HG03108 (cell line): ENCODE results near the gene GOLGA8J.
"Not testable (repeated sequence)": the region's sequence is repeated elsewhere in the genome, so short reads cannot be mapped to it uniquely, and the experiment has no call there.

ENCODE experiments used
- ATAC-seq: cut with Tn5 transposase; IDR thresholded peaks from one replicate; pipeline ENCODE4 v1.9.1; 2021; ENCODE audit warnings: moderate library complexity; ENCODE audit not compliant: unreplicated experiment

The GOLGA8J gene

GRCh38 chr15:30082655-30083054 is at the start of gene GOLGA8J:
TSS of gene GOLGA8J (plus strand) at chr15:30082955. CDS start at chr15:30083053, 98 bp downstream.
- not testable (repeated sequence) for ATAC-seq

- ATAC-seq = no peak
These were observed 49.5 kb upstream of the GOLGA8J start for GRCh38 chr15:30033211-30033610.

GRCh38 chr15:30033763-30034162 is 49.0 kb upstream of the GOLGA8J start:
- no peak for ATAC-seq

GRCh38 chr15:30036036-30036703 is 46.6 kb upstream of the GOLGA8J start:
- ATAC-seq = no peak

GRCh38 chr15:30038667-30039523 is 43.9 kb upstream of the GOLGA8J start:
- no peak for ATAC-seq

GRCh38 chr15:30041868-30042267 is 40.9 kb upstream of the GOLGA8J start:
- no peak for ATAC-seq

- ATAC-seq = no peak
These were observed 40.2 kb upstream of the GOLGA8J start for GRCh38 chr15:30042556-30042955.

GRCh38 chr15:30043211-30043655 is 39.5 kb upstream of the GOLGA8J start:
- no peak for ATAC-seq

GRCh38 chr15:30044377-30044776 is 38.4 kb upstream of the GOLGA8J start:
- ATAC-seq = no peak

- ATAC-seq = not testable (repeated sequence)
These were observed 37.9 kb upstream of the GOLGA8J start for GRCh38 chr15:30044826-30045225.

- ATAC-seq = not testable (repeated sequence)
These were observed 37.3 kb upstream of the GOLGA8J start for GRCh38 chr15:30045248-30046041.

- ATAC-seq = no peak
These were observed 36.3 kb upstream of the GOLGA8J start for GRCh38 chr15:30046430-30046829.

GRCh38 chr15:30055604-30056003 is 27.2 kb upstream of the GOLGA8J start:
- ATAC-seq = no peak

GRCh38 chr15:30056166-30056565 is 26.6 kb upstream of the GOLGA8J start:
- no peak for ATAC-seq

GRCh38 chr15:30059771-30060170 is 23.0 kb upstream of the GOLGA8J start:
- ATAC-seq = no peak

GRCh38 chr15:30062881-30063280 is 19.9 kb upstream of the GOLGA8J start:
- ATAC-seq = no peak

- ATAC-seq = no peak
These were observed 18.8 kb upstream of the GOLGA8J start for GRCh38 chr15:30063835-30064546.

GRCh38 chr15:30065025-30065801 is 17.5 kb upstream of the GOLGA8J start:
- no peak for ATAC-seq

- ATAC-seq = no peak
These were observed 14.4 kb upstream of the GOLGA8J start for GRCh38 chr15:30068326-30068725.

- no peak for ATAC-seq
These were observed 10.1 kb upstream of the GOLGA8J start for GRCh38 chr15:30072630-30073029.
